ENCODE results near the gene RAB1B.
A peak's percentile ranks its signal among the peaks of the same experiment; 100 is the strongest.
"Not testable (repeated sequence)": the region's sequence is repeated elsewhere in the genome, so short reads cannot be mapped to it uniquely, and the experiment has no call there.

The RAB1B gene

GRCh38 chr11:66299186-66299585, 30.7 kb downstream of the RAB1B start:
- no peak for DNase-seq
- ATAC-seq (replicated peaks) = no peak
- Mint-ChIP-seq H3K27me3 (peaks cover 10 to 11% of the 10 kb centered on the region in 2 donors), H3K9me3 (no peaks in the 10 kb centered on the region), H3K4me1 (peaks cover 0 to 2% of the 10 kb centered on the region in 2 donors), H3K4me3 (no peak overlapping the region), H3K27ac (no peak overlapping the region), H3K36me3 (no peaks in the 10 kb centered on the region)

DNA sequence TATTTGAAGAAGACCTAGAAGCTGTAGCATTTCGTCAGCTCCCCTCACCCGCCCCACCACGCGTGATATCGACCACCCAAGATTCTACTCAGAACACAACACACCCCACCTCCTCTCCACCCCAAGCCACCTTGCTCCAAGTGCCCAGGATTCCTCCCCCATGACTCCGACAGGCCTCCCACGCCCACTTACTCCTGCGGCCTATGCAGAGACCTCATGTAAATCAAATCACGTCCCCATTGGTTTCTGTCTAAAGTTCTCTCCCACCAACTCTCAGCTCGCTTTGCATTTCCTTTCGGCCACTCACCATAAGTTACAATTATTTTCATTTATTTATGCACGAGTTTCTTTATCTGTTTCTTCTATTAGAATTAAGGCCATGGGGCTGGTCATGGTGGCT, 34.2 kb downstream of the RAB1B start:
- no peak overlapping the region for H3K4me3 Mint-ChIP-seq
- no peak for ATAC-seq (replicated peaks)
- no peaks in the 10 kb centered on the region for H3K36me3 Mint-ChIP-seq
- no peak for DNase-seq
- H3K27ac Mint-ChIP-seq = no peak overlapping the region
- H3K4me1 Mint-ChIP-seq = peaks cover 0 to 2% of the 10 kb centered on the region in 2 donors
- H3K9me3 Mint-ChIP-seq = no peaks in the 10 kb centered on the region
- H3K27me3 Mint-ChIP-seq = peaks cover 6 to 11% of the 10 kb centered on the region in 2 donors

GRCh38 chr11:66309475-66309874, 41.0 kb downstream of the RAB1B start:
- Mint-ChIP-seq H3K36me3 (no peaks in the 10 kb centered on the region), H3K4me1 (peaks cover 8 to 18% of the 10 kb centered on the region in 2 donors), H3K4me3 (no peak overlapping the region), H3K9me3 (no peaks in the 10 kb centered on the region), H3K27me3 (peaks cover 4 to 13% of the 10 kb centered on the region in 2 donors), H3K27ac (no peak overlapping the region)
- ATAC-seq (replicated peaks) = no peak
- no peak for DNase-seq

DNA sequence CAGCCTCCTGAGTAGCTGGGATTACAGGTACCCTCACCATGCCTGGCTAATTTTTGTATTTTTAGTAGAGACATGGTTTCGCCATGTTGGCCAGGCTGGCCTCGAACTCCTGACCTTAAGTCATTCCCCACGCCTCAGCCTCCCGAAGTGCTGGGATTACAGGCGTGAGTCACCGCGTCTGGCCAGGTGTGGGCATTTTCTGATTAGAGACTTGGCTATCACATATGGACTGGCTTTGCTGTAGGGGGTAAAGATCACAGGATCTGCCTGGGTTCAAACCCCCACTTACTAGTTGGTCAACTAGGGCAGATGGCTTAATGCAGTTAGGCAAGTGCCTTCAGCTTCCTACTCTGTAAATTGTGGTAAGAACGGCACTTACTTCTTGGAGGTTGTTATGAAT, 41.9 kb downstream of the RAB1B start:
- H3K9me3 Mint-ChIP-seq = no peaks in the 10 kb centered on the region
- H3K4me3 Mint-ChIP-seq = no peak overlapping the region
- ATAC-seq (replicated peaks) = no peak
- H3K36me3 Mint-ChIP-seq = no peaks in the 10 kb centered on the region
- H3K4me1 Mint-ChIP-seq = peaks cover 8 to 18% of the 10 kb centered on the region in 2 donors
- H3K27ac Mint-ChIP-seq = no peak overlapping the region
- H3K27me3 Mint-ChIP-seq = peaks cover 4 to 6% of the 10 kb centered on the region in 2 donors
- DNase-seq = no peak

GRCh38 chr11:66310803-66311440, 42.5 kb downstream of the RAB1B start:
- not testable (repeated sequence) for H3K27ac Mint-ChIP-seq

GRCh38 chr11:66311470-66311964, 43.1 kb downstream of the RAB1B start:
- DNase-seq (no peak), ATAC-seq (replicated peaks) (peak in 1 of 2 donors; percentile 58)
- Mint-ChIP-seq H3K4me1 (peaks cover 8 to 18% of the 10 kb centered on the region in 2 donors), H3K27me3 (peaks cover 4 to 6% of the 10 kb centered on the region in 2 donors), H3K4me3 (peak overlapping the region; percentile 91 to 92), H3K27ac (peak overlapping the region; percentile 95), H3K9me3 (no peaks in the 10 kb centered on the region), H3K36me3 (no peaks in the 10 kb centered on the region)

More at GRCh38 chr11:66310803-66311440, 42.5 kb downstream of the RAB1B start:
- not testable (repeated sequence) for ATAC-seq (replicated peaks); DNase-seq; H3K9me3 Mint-ChIP-seq; H3K36me3 Mint-ChIP-seq; H3K27me3 Mint-ChIP-seq; H3K4me3 Mint-ChIP-seq
- H3K4me1 Mint-ChIP-seq = peaks cover 8 to 18% of the 10 kb centered on the region in 2 donors

- peak; percentile 78 to 82 for ATAC-seq (replicated peaks)
- H3K4me1 Mint-ChIP-seq = peaks cover 8 to 19% of the 10 kb centered on the region in 2 donors
Observed at GRCh38 chr11:66311965-66312548, 43.6 kb downstream of the RAB1B start.

GRCh38 chr11:66312549-66313320, 44.3 kb downstream of the RAB1B start:
- H3K9me3 Mint-ChIP-seq = no peaks in the 10 kb centered on the region
- no peaks in the 10 kb centered on the region for H3K36me3 Mint-ChIP-seq
- DNase-seq = peak; percentile 89
- peaks cover under 1 to 1% of the 10 kb centered on the region in 2 donors for H3K27me3 Mint-ChIP-seq
- ATAC-seq (replicated peaks) = peak; percentile 74 to 76
- peak overlapping the region; percentile 95 for H3K27ac Mint-ChIP-seq
- H3K4me3 Mint-ChIP-seq = peak overlapping the region; percentile 91 to 92
- peaks cover 14 to 26% of the 10 kb centered on the region in 2 donors for H3K4me1 Mint-ChIP-seq

More at GRCh38 chr11:66311965-66312548, 43.6 kb downstream of the RAB1B start:
- peak overlapping the region; percentile 95 for H3K27ac Mint-ChIP-seq
- DNase-seq = peak; percentile 94
- H3K9me3 Mint-ChIP-seq = no peaks in the 10 kb centered on the region
- no peaks in the 10 kb centered on the region for H3K36me3 Mint-ChIP-seq
- peak overlapping the region; percentile 91 to 92 for H3K4me3 Mint-ChIP-seq
- H3K27me3 Mint-ChIP-seq = peaks cover 4 to 6% of the 10 kb centered on the region in 2 donors

DNA sequence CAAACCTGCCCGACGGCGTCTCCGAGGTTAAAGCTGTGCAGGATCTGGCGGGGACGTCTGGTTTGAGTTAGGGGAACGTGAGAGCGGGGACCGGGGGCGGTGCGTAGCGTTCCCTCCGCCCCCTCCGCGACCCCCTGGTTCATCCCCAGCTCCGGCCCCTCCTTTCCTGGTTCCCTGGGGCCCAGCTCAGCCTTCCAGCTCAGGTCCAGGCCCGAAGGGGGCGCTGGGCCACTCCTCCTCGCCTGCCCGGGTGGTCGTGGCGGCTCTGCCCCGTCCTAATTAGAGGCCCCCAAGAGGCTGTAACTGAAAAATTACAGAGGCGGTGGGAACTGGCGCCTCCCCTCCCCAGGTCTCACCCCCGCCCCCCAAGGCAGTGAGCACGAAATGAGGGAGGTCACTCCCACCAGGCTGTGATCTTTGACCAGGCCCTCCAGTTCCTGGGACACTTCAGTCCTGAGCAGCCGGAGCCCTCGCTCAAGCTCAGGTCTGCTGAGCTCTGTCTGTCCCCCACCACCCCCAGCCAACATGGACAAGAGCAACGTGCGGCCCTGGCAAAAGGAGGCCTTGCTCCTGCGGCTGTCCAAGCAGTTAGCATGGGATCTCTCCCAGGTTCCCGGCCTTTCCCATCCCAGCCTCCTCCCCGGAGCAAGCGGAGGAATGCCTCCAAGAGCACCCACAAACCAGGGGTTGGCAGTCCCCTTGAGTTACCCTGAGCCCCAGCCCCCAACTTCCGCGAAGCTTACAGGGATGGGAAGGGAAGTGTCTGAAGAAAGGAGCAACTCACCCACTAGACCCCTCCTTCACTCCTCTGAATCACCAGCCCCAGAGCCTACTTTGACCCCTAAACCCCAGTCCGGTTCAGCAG, 45.1 kb downstream of the RAB1B start:
- H3K4me3 Mint-ChIP-seq = peak overlapping the region; percentile 91 to 92
- H3K27ac Mint-ChIP-seq = peak overlapping the region; percentile 56
- H3K9me3 Mint-ChIP-seq = no peaks in the 10 kb centered on the region
- peaks cover 20 to 34% of the 10 kb centered on the region in 2 donors for H3K4me1 Mint-ChIP-seq
- no peak for ATAC-seq (replicated peaks)
- no peak for DNase-seq
- no peaks in the 10 kb centered on the region for H3K36me3 Mint-ChIP-seq
- H3K27me3 Mint-ChIP-seq = no peaks in the 10 kb centered on the region

- H3K4me1 Mint-ChIP-seq = peaks cover 26 to 40% of the 10 kb centered on the region in 2 donors
- no peaks in the 10 kb centered on the region for H3K27me3 Mint-ChIP-seq
- H3K9me3 Mint-ChIP-seq = no peaks in the 10 kb centered on the region
- no peak for DNase-seq
- no peak for ATAC-seq (replicated peaks)
- peak overlapping the region; percentile 36 to 52 for H3K4me3 Mint-ChIP-seq
- no peaks in the 10 kb centered on the region for H3K36me3 Mint-ChIP-seq
- H3K27ac Mint-ChIP-seq = peak overlapping the region; percentile 56
Observed at GRCh38 chr11:66314186-66314501, 45.7 kb downstream of the RAB1B start.

DNA sequence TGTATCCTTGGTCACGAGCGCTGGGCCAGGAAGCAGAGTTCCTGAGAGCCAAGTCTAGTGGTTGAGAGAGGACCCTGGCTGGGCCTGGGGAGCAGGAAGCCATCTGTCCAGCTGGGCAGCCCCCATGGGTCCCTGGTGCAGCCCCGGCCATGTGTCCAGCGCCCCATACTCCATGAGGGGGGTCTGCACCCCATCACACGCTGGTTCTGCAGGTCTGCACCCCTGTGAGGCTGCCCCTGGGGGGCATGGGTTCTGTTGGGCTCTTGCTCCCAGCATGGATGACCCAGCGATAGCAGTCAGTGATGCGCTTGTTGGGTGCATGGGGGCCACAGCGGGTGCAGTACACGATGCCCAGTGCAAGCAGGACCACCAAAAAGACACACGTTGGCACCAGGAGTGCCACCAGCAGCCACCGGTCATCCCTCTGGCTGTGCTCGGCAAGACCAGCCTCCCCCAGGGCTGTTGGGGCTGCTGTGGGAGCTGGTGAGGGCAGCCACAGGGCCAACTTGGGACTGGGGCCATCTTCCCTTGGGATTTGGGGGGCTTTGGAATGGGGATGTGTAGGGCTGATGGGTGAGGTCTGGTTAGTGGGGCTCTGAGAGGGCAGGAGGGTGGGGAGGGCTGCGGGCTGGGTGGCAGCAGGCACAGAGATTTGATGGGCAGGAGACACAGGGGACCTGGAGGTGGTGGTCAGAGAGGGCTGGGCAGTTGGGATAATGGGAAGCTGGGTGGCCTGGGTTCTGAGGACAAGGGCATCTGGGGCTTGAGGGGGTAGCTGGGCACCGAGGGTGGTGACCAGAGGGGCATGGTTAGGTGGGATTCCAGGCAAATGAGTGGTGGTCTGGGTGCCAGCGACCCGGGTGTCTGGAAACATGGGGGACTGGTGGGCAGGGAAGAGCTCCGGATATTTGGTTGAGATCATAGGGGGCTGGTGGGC, 46.4 kb downstream of the RAB1B start:
- Mint-ChIP-seq H3K27ac (no peak overlapping the region), H3K9me3 (no peaks in the 10 kb centered on the region), H3K4me1 (peaks cover 29 to 44% of the 10 kb centered on the region in 2 donors), H3K4me3 (no peak overlapping the region), H3K36me3 (no peaks in the 10 kb centered on the region), H3K27me3 (no peaks in the 10 kb centered on the region)
- DNase-seq (no peak), ATAC-seq (replicated peaks) (no peak)

DNA sequence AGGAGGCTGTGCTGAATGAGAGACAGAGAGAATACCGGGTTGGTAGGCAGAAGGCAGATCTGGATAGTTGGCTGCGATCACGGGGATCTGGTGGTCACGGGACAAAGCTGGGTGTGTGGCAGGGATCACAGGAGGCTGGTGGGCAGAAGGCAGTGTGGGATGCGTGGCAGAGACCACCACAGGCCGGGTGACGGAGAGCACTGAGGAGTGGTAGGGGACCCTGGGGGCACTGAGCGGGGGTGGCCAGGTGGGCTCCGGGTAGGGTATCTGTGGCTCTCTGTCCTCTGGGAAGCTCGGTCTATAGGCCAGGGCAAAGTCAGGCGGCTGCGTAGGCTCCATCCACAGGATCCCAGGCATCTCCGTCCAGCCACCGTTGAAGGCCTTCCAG, 47.1 kb downstream of the RAB1B start:
- no peak overlapping the region for H3K4me3 Mint-ChIP-seq
- H3K4me1 Mint-ChIP-seq = peaks cover 29 to 44% of the 10 kb centered on the region in 2 donors
- H3K27ac Mint-ChIP-seq = no peak overlapping the region
- H3K9me3 Mint-ChIP-seq = no peaks in the 10 kb centered on the region
- H3K36me3 Mint-ChIP-seq = no peaks in the 10 kb centered on the region
- DNase-seq (no peak), ATAC-seq (replicated peaks) (no peak)
- H3K27me3 Mint-ChIP-seq = no peaks in the 10 kb centered on the region

Data from stimulated activated naive B cell treated with anti-CD40 and anti-IgM and Interleukin-4, amounts not matched to agents 10 μg/mL and 1 μg/mL and 100 μg/mL, for 72 hours (primary cell).